B cell (primary cell): ENCODE results near the gene GFOD1. TPM values are rescaled to one million over a fixed set of nuclear protein-coding genes. Genes with fewer than 3 reads are reported as not detected.

Experiments used
- ATAC-seq: fragments of 200-7000 bp; cut with Tn5 transposase; one replicate; pipeline ENCODE4 v1.10.0; 2021; ENCODE audit warnings: low read depth, mild to moderate bottlenecking, moderate number of reproducible peaks, moderate library complexity
- CTCF ChIA-PET: fragments of 350-600 bp; sonication (Branson Sonifier 250); formaldehyde crosslinking; loops from one replicate; lab custom pipeline; 2021; ENCODE audit warnings: antibody characterized with exemption, inconsistent platforms; lab: Charles Lee
- POLR2A ChIA-PET: fragments of 350-600 bp; sonication (Branson Sonifier 250); formaldehyde crosslinking; loops from one replicate; lab custom pipeline; 2021; ENCODE audit warnings: antibody characterized with exemption; lab: Charles Lee
- DNase-seq: peaks from one replicate; pipeline ENCODE4 v3.0.0; 2013
- H2AFZ ChIP-seq: 2 replicates; pipeline ENCODE4 v1.6.1; 2012; ENCODE audit warnings: mild to moderate bottlenecking, low read depth, low read length; ENCODE audit not compliant: insufficient read depth, poor library complexity, severe bottlenecking
- H3K27ac ChIP-seq, 2 donors: 1 replicate in 1 of 2; 2 replicates in 1 of 2; pipeline ENCODE4 v1.5.1; 2012 to 2013; ENCODE audit warnings: low read length in 2 of 2, mild to moderate bottlenecking in 2 of 2, moderate library complexity in 1 of 2
- H3K27me3 ChIP-seq, 4 experiments: fragments of 200-600 bp in 1 of 4; sonication (generic) in 1 of 4; replicated peaks in 1 of 4; 1 replicate in 2 of 4; 2 replicates in 2 of 4; pipeline versions ENCODE4 v1.6.1 to v1.7.0; 2013 to 2016; ENCODE audit warnings: low read length in 3 of 4, mild to moderate bottlenecking in 2 of 4, mixed read lengths in 1 of 4, moderate library complexity in 1 of 4; ENCODE audit not compliant: insufficient read depth in 4 of 4, control insufficient read depth in 3 of 4; ENCODE audit errors: control extremely low read depth in 1 of 4
- H3K36me3 ChIP-seq, 2 experiments: replicated peaks in 1 of 2; 1 replicate in 1 of 2; 2 replicates in 1 of 2; pipeline versions ENCODE4 v1.6.1 to v1.7.1; 2013; ENCODE audit warnings: low read length in 1 of 2; ENCODE audit not compliant: insufficient read depth in 2 of 2, control insufficient read depth in 1 of 2; ENCODE audit errors: control extremely low read depth in 1 of 2, extremely low read depth in 1 of 2
- H3K4me1 ChIP-seq, 2 donors: fragments of 200-600 bp in 1 of 2; sonication (generic) in 1 of 2; 1 replicate in 1 of 2; 2 replicates in 1 of 2; pipeline versions ENCODE4 v1.5.1 to v1.6.1; 2013 to 2017; ENCODE audit warnings: low read length in 2 of 2; ENCODE audit not compliant: control insufficient read depth in 2 of 2, insufficient read depth in 2 of 2
- H3K4me2 ChIP-seq: replicated peaks from 2 replicates; pipeline ENCODE3; 2012; ENCODE audit warnings: mild to moderate bottlenecking, low read depth, low read length; ENCODE audit not compliant: poor library complexity, severe bottlenecking
- H3K4me3 ChIP-seq, 5 experiments: fragments of 200-600 bp in 1 of 5; sonication (generic) in 1 of 5; 1 replicate in 3 of 5; 2 replicates in 2 of 5; pipeline versions ENCODE4 v1.5.1 to v1.7.0; 2011 to 2016; ENCODE audit warnings: low read length in 4 of 5, mild to moderate bottlenecking in 4 of 5, low read depth in 2 of 5, control low read depth in 1 of 5, moderate library complexity in 1 of 5; ENCODE audit not compliant: insufficient read depth in 1 of 5; ENCODE audit errors: control extremely low read depth in 1 of 5, extremely low read depth in 1 of 5
- H3K79me2 ChIP-seq: fragments of 200-600 bp; sonication (generic); one replicate; pipeline ENCODE4 v1.6.0; 2016; ENCODE audit warnings: low read length; ENCODE audit not compliant: control insufficient read depth, insufficient read depth
- H3K9ac ChIP-seq: fragments of 200-600 bp; sonication (generic); 2 replicates; pipeline ENCODE4 v1.6.1; 2017; ENCODE audit warnings: mild to moderate bottlenecking, low read length, moderate library complexity
- H3K9me3 ChIP-seq, 3 donors: one replicate each; pipeline versions ENCODE4 v1.6.1 to v1.7.1; 2013; ENCODE audit warnings: low read length in 2 of 3; ENCODE audit not compliant: control insufficient read depth in 2 of 3, insufficient read depth in 1 of 3; ENCODE audit errors: control extremely low read depth in 1 of 3
- H4K20me1 ChIP-seq: 2 replicates; pipeline ENCODE4 v1.6.0; 2012; ENCODE audit warnings: mild to moderate bottlenecking, low read length; ENCODE audit not compliant: insufficient read depth, control insufficient read depth, poor library complexity, severe bottlenecking
- H3K27ac Mint-ChIP-seq: one replicate; pipeline ENCODE4 v1.8.0; 2021; ENCODE audit warnings: mixed read lengths
- H3K27me3 Mint-ChIP-seq: one replicate; pipeline ENCODE4 v1.8.0; 2021; ENCODE audit warnings: mixed read lengths
- H3K4me1 Mint-ChIP-seq: one replicate; pipeline ENCODE4 v1.8.0; 2021; ENCODE audit warnings: mixed read lengths
- H3K4me3 Mint-ChIP-seq: one replicate; pipeline ENCODE4 v1.8.0; 2021; ENCODE audit warnings: mixed read lengths
- H3K9me3 Mint-ChIP-seq: one replicate; pipeline ENCODE4 v1.8.0; 2022; ENCODE audit warnings: mixed read lengths; ENCODE audit not compliant: insufficient read depth
- CTCF ChIP-seq: fragments of 200-600 bp; IDR thresholded peaks from one replicate; pipeline ENCODE4 v1.8.0; 2022; ENCODE audit warnings: antibody characterized with exemption, mild to moderate bottlenecking
- EZH2 ChIP-seq: IDR thresholded peaks from 2 replicates; pipeline ENCODE4 v1.6.1; 2012; ENCODE audit warnings: borderline replicate concordance, low read depth, mild to moderate bottlenecking, moderate library complexity, low read length; ENCODE audit not compliant: insufficient read depth, poor library complexity, severe bottlenecking
- WGBS: methylation state at CpG from one replicate; pipeline ENCODE4 v1.1.5; 2013; ENCODE audit warnings: missing lambda C conversion rate; ENCODE audit not compliant: insufficient coverage; 5-methylcytosine and 5-hydroxymethylcytosine counted together
- intact Hi-C: fragments of 100-400 bp; cut with micrococcal nuclease; formaldehyde crosslinking; loops from one replicate; pipeline ENCODE4 v1.10.0; 2022
- polyA plus RNA-seq: library from polyadenylated mRNA; depleted of rRNA; stranded (reverse); fragments of >200 nt; gene quantifications from 2 replicates; pipeline ENCODE4 v1.2.3, GENCODE V29; 2012
- total RNA-seq, 2 donors: library from RNA; stranded (reverse); fragments of 120-200 nt in 1 of 2; gene quantifications; 1 replicate in 1 of 2; 2 replicates in 1 of 2; pipeline versions ENCODE4 v1.2.3 to v1.2.4, GENCODE V29; 2013 to 2022

GFOD1 gene
- total and polyA plus RNA-seq, 2 donors (not counting 1 experiment from before 2014, with no cell fraction given): 8.3 to 42.4 TPM

- H3K9me3 ChIP-seq: no peaks in the 10 kb centered on the region
- H2AFZ ChIP-seq: no peak overlapping the region
- Mint-ChIP-seq H3K4me1 (no peaks in the 10 kb centered on the region), H3K27ac (no peak overlapping the region), H3K27me3 (no peaks in the 10 kb centered on the region), H3K4me3 (no peak overlapping the region), H3K9me3 (no peaks in the 10 kb centered on the region)
- no peaks in the 10 kb centered on the region for H3K36me3 ChIP-seq
- no peak for DNase-seq
- no peak overlapping the region for H3K27ac ChIP-seq
- ChIA-PET CTCF (no interaction called here), POLR2A (no interaction called here)
- WGBS: 97% methylated on average over 5 of the region's 5 CpGs
- H3K27me3 ChIP-seq: no peaks in the 10 kb centered on the region
- H3K79me2 ChIP-seq: no peaks in the 10 kb centered on the region
- no peak overlapping the region for H3K4me3 ChIP-seq
- no peak for ATAC-seq
- no peaks in the 10 kb centered on the region for H4K20me1 ChIP-seq
- H3K9ac ChIP-seq: no peak overlapping the region
- intact Hi-C loops: no loop called here
- TF ChIP-seq CTCF: no peak
- no peak for TF ChIP-seq EZH2
- H3K4me1 ChIP-seq: no peaks in the 10 kb centered on the region
- H3K4me2 ChIP-seq: no peak overlapping the region
These were observed 17.4 kb upstream of the GFOD1 start for GRCh38 chr6:13504611-13505344.

GRCh38 chr6:13500915-13501314 is 13.5 kb upstream of the GFOD1 start:
- Histone ChIP-seq H4K20me1 (no peaks in the 10 kb centered on the region), H3K36me3 (no peaks in the 10 kb centered on the region), H3K27ac (no peak overlapping the region), H3K27me3 (no peaks in the 10 kb centered on the region), H3K9me3 (no peaks in the 10 kb centered on the region), H3K4me3 (no peak overlapping the region), H3K9ac (no peak overlapping the region), H3K4me2 (no peak overlapping the region), H3K79me2 (no peaks in the 10 kb centered on the region), H3K4me1 (no peaks in the 10 kb centered on the region), H2AFZ (no peak overlapping the region)
- ATAC-seq (no peak), DNase-seq (no peak)
- H3K4me3 Mint-ChIP-seq: no peak overlapping the region
- ChIA-PET CTCF (no interaction called here), POLR2A (no interaction called here)
- TF ChIP-seq EZH2: no peak
- TF ChIP-seq CTCF: no peak
- H3K9me3 Mint-ChIP-seq: no peaks in the 10 kb centered on the region
- 67% methylated on average over 1 of the region's 3 CpGs for WGBS
- no peaks in the 10 kb centered on the region for H3K27me3 Mint-ChIP-seq
- no peaks in the 10 kb centered on the region for H3K4me1 Mint-ChIP-seq
- intact Hi-C loops: no loop called here
- H3K27ac Mint-ChIP-seq: no peak overlapping the region
